NCI-H1694 (cell line): ENCODE data around the gene ATF7IP.
A peak's percentile ranks its signal among the peaks of the same experiment; 100 is the strongest.
"Not testable (repeated sequence)": the region's sequence is repeated elsewhere in the genome, so short reads cannot be mapped to it uniquely, and the experiment has no call there.

ENCODE experiments used
- DNase-seq: peaks from one replicate; lab custom pipeline; 2025; lab: John Stamatoyannopoulos, UW

The ATF7IP gene

GRCh38 chr12:14365294-14366208 lies at the start of gene ATF7IP:
Gene ATF7IP (plus strand): TSS chr12:14365682. CDS start chr12:14423916, 58,234 bp downstream.
- peak; percentile 99 for DNase-seq

GRCh38 chr12:14317362-14318146 lies 47.9 kb upstream of the ATF7IP start:
- no peak for DNase-seq

GRCh38 chr12:14319704-14320427 lies 45.6 kb upstream of the ATF7IP start:
- DNase-seq, result not testable (repeated sequence)

DNA sequence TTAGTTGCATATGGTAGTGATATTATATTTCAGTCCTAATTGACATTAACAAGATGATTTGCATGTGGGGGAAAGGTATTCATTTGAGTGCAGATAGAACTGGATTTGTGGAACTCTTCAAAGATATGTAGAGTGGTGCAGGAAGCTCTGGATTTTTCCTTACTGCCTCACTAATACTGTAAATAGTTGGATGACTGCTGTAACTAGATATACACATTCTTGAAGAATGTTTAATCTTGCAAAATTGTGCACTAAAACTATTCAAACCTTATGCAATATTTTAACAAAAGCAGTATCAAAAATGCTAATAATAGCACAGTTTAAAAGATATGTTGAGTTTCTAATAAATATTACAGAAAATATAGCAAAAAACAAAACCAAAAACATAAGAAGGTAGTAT lies 43.1 kb upstream of the ATF7IP start:
- DNase-seq, result no peak

DNA sequence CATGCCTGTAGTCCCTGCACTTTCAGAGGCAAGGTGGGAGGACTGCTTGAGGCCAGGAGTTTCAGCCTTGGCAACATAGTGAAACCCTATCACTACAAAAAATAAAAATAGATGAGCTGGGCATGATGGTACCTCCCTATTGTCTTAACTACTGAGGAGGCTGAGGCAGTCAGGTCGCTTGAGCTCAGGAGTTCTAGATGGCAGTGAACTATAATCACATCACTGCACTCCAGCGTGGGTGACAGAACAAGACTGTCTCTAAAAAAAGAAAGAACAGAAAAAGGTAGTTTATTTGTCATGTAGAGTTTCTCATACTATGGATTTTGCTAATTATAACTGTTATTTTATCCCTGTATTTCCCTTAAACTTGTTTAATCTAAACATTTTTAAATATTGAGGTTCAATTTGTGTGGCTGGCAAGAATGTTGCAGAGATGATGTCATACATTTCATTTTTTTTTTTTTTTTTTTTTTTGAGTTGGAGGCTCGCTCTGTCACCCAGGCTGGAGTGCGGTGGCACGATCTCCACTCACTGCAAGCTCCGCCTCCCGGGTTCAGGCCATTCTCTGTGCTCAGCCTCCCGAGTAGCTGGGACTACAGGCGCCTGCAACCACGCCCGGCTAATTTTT lies 39.7 kb upstream of the ATF7IP start:
- no peak for DNase-seq

DNA sequence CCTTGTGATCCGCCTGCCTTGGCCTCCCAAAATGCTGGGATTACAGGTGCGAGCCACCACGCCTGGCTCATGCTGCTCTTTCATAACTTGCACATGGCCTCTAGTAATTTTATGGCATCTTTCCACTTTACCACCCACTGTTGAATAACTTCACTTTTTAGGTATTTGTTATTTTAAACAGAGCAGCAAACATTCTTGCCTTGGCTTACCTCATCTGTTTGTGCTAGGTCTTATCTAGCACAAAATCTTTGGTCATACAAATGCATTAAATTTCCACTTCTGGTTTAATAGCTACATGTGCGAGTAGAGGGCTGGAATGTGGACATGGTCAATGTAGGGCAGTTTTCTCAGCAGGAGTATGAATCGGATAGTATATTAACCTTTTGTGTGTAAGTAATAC lies 38.8 kb upstream of the ATF7IP start:
- no peak for DNase-seq

- DNase-seq, result no peak
These were observed 37.8 kb upstream of the ATF7IP start for GRCh38 chr12:14327711-14328110.

GRCh38 chr12:14332482-14332881 lies 33.0 kb upstream of the ATF7IP start:
- no peak for DNase-seq

GRCh38 chr12:14340371-14340770 lies 25.1 kb upstream of the ATF7IP start:
- no peak for DNase-seq

- DNase-seq, result not testable (repeated sequence)
These were observed 14.0 kb upstream of the ATF7IP start for GRCh38 chr12:14351524-14351923.

- DNase-seq, result not testable (repeated sequence)
These were observed 13.4 kb upstream of the ATF7IP start for GRCh38 chr12:14352066-14352465.

DNA sequence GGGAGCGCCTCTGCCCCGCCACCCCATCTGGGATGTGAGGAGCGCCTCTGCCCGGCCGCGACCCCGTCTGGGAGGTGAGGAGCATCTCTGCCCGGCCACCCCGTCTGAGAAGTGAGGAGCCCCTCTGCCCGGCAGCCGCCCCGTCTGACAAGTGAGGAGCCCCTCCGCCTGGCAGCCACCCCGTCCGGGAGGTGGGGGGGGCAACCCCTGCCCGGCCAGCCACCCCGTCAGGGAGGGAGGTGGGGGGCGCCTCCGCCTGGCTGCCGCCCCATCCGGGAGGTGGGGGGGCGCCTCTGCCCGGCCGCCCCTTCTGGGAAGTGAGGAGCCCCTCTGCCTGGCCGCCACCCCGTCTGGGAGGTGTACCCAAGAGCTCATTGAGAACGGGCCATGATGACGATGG lies 10.8 kb upstream of the ATF7IP start:
- not testable (repeated sequence) for DNase-seq

DNA sequence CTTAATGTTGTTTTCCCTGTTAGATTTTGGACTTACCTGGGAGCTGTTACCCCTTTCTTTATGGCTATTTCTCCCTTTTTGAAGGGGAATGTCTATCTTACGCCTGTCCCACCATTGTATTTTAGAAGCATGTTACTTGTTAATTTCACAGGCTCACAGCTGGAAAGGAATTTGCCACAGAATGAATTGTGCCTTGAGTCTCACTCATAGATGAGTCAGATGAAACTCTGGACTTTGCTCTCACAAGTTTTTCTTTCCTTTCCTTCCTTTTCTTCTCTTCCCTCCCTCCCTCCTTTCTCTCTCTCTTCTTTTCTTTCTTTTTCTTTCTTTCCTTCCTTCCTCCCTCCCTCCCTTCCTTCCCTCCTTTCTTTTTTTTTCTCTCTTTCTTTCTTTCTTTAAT lies 9.3 kb upstream of the ATF7IP start:
- DNase-seq, result no peak

GRCh38 chr12:14357486-14357885 lies 8.0 kb upstream of the ATF7IP start:
- no peak for DNase-seq

DNA sequence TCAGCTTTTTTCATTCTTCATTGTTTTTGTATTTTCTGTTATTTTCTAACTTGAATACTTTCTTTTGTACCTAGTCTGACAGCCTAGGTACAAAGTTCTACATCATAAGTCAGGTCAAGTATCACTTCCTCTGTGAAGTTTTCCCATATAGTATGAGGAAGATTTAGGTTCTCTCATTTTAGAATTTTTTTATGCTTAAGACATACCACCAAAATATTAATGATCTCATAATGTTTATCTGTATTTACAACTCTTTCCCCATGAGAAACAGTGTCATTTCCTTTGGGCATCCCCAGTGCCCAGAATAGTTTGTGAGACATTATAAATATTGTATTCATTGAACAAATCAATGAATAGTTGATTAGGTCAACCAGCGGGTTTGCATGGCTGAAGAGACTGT lies 3.1 kb upstream of the ATF7IP start:
- no peak for DNase-seq

- DNase-seq, result no peak
These were observed 755 bp upstream of the ATF7IP start for GRCh38 chr12:14364583-14365271.

GRCh38 chr12:14366209-14367039 lies 942 bp downstream of the ATF7IP start:
- DNase-seq, result peak; percentile 46

DNA sequence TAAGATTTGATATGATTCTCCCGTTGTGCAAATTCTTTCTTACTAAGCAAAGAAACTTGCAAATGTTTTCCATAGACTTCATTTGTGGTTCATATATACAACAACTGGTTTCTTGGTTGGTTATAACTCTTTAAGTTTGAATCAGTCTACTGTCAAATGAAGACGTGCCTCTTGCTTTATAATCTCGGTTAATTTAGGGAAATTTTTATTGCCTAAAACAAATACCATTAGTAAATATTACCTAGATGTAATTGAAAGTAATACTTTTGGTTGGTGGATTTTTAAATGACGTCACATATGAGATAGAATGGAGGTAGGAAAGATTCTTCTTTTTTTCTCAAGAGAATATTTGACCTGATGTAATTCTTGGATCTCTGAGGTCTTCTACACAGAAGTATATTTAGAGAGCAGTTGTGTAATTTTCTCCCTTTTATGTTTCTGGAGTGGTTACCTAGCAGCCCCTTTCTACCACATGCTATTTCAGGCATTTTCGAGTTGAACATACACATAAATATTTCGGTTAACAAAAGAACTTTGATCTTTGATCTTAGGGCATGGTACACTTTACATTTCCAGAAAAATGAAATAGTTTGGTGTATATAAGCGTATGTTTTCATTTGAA lies 1.7 kb downstream of the ATF7IP start:
- DNase-seq, result no peak

DNA sequence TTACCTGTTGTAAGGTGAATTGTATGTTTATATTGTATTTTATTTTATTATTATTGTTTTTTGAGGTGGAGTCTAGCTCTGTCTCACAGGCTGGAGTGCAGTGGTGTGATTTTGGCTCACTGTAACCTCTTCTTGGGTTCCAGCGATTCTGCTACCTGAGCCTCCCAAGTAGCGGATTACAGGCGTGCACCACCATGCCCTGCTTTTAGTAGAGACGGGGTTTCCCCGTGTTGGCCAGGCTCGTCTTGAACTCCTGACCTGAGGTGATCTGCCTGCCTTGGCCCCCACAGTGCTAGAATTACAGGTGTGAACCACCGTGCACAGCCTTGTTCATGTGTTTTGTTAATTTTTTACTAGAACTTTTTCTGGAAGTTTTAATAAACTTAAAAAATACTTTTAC lies 3.8 kb downstream of the ATF7IP start:
- no peak for DNase-seq

GRCh38 chr12:14373217-14373616 lies 7.7 kb downstream of the ATF7IP start:
- no peak for DNase-seq
